Measurements from ENCODE around the gene C14orf93.
"Not testable (repeated sequence)": the region's sequence is repeated elsewhere in the genome, so short reads cannot be mapped to it uniquely, and the experiment has no call there.

Gene C14orf93

DNA sequence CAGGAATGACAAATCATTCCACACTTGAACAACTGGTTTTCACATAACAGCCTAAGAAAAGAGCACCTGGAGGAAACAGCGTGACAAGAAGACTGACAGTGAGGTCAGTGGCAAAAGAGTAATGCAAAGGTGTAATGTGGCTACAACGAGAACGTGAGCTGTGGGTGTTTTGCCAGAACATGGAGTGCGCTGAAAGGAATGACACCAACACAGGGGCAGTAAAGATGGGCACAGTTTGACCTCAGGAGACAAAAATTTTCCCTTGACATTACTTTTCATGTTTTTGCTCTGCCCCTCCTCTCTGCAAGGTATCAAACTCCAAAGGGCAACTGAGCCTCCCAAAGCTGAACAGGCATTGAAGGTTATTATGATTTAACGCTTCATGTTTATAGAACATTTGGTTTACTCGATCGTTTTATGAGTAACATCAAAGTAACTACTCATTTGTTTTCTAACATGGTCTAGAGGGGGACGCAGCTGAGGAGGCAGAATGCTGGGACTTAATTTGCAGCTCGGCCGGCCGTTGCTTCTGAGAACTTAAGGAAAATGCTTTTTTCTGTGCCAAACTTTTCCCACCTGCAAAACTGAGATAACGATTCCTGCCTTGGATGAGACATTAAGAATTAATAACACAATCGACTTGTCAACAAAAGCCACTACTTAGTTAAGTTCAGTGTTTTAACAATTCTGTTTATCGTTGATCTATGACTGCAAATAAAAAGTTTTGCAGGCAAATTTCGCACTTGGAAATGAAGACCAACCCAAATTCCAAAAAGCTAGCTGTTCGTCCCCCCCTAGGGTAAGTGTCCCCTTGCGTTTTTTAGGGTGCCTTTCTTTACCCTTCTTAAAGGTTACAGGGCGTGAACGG, 54.0 kb downstream of the C14orf93 start:
- TF ChIP-seq, protein P1, sequence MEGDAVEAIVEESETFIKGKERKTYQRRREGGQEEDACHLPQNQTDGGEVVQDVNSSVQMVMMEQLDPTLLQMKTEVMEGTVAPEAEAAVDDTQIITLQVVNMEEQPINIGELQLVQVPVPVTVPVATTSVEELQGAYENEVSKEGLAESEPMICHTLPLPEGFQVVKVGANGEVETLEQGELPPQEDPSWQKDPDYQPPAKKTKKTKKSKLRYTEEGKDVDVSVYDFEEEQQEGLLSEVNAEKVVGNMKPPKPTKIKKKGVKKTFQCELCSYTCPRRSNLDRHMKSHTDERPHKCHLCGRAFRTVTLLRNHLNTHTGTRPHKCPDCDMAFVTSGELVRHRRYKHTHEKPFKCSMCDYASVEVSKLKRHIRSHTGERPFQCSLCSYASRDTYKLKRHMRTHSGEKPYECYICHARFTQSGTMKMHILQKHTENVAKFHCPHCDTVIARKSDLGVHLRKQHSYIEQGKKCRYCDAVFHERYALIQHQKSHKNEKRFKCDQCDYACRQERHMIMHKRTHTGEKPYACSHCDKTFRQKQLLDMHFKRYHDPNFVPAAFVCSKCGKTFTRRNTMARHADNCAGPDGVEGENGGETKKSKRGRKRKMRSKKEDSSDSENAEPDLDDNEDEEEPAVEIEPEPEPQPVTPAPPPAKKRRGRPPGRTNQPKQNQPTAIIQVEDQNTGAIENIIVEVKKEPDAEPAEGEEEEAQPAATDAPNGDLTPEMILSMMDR (IDR thresholded peaks at IDR 0.05; ENCODE audit: low read depth, low read length) = no peak
- Histone ChIP-seq H3K4me3 (ENCODE audit: low read depth, low read length) (peak overlapping the region; percentile 87), H3K27ac (peak overlapping the region; percentile 96), H3K27me3 (ENCODE audit: insufficient read depth, low read depth, severe bottlenecking) (no peaks in the 10 kb centered on the region), H3K9me3 (ENCODE audit: severe bottlenecking) (no peaks in the 10 kb centered on the region), H3K36me3 (peaks cover 15% of the 10 kb centered on the region)
- DNase-seq = no peak

DNA sequence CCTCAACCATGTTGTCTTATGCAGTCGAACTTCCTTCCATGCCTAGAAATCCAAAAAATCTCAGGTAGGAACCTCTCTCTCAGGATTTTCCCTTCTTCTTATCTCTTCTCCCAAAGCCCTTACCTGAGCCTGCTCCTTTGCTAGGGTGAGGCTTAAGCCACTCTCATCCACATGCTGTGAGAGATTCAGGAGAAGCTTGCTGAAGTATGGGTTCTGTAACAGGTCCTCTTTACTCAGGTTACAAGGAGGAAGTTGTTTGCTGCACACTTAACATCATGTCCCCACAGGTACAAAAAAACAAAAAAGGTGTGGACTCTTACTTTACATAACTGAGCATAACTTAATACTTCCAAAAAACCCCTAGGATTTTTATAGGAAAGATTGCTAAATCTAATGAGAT, 57.5 kb downstream of the C14orf93 start:
- peaks cover 16% of the 10 kb centered on the region for H3K36me3 ChIP-seq
- H3K9me3 ChIP-seq (ENCODE audit: severe bottlenecking) = no peaks in the 10 kb centered on the region

DNA sequence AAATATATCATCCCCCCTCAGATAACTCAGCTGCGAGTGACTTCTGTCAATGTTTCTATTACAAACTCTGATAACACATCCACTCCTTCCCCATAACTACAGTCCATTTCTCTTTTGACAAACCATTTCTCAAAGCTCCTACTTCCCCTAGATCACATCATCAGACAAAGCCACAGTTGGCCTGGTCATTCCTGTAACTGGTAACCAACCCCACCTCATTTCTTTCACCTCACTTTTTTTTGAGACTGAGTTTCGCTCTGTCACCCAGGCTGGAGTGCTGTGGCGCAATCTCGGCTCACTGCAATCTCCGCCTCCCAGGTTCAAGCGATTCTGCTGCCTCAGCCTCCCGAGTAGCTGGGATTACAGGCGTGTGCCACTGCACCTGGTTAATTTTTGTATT, 58.1 kb downstream of the C14orf93 start:
- H3K36me3 ChIP-seq = peaks cover 22% of the 10 kb centered on the region

More for the DNA sequence above, 57.5 kb downstream of the C14orf93 start:
- Histone ChIP-seq H3K27ac (no peak overlapping the region), H3K4me3 (ENCODE audit: low read depth, low read length) (no peak overlapping the region), H3K27me3 (ENCODE audit: insufficient read depth, low read depth, severe bottlenecking) (no peaks in the 10 kb centered on the region)
- TF ChIP-seq, protein P1 (IDR thresholded peaks at IDR 0.05; ENCODE audit: low read depth, low read length) = no peak
- no peak for DNase-seq

DNA sequence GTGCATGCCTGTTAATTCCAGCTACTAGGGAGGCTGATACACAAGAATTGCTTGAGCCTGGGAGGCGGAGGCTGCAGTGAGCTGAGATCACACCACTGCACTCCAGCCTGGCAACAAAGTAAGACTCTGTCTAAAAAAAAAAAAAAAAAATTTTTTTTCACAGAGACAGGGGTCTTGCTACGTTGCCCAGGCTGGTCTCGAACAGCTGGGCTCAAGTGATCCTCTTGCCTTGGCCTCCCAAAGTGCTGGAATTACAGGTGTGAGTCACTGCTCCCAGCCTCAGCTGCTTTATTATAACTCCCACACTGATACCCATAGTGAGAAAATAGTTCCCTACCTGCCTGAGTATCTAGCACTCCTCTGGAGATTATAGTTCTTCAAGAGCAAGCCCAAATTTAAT, 64.3 kb downstream of the C14orf93 start:
- Histone ChIP-seq H3K27ac (no peak overlapping the region), H3K4me3 (ENCODE audit: low read depth, low read length) (no peak overlapping the region), H3K36me3 (peaks cover 25% of the 10 kb centered on the region), H3K9me3 (ENCODE audit: severe bottlenecking) (no peaks in the 10 kb centered on the region), H3K27me3 (ENCODE audit: insufficient read depth, low read depth, severe bottlenecking) (no peaks in the 10 kb centered on the region)
- no peak for DNase-seq
- TF ChIP-seq, protein P1 (IDR thresholded peaks at IDR 0.05; ENCODE audit: low read depth, low read length) = no peak

More for the DNA sequence above, 58.1 kb downstream of the C14orf93 start:
- not testable (repeated sequence) for H3K27me3 ChIP-seq (ENCODE audit: insufficient read depth, low read depth, severe bottlenecking); DNase-seq; H3K9me3 ChIP-seq (ENCODE audit: severe bottlenecking); H3K4me3 ChIP-seq (ENCODE audit: low read depth, low read length); H3K27ac ChIP-seq

DNA sequence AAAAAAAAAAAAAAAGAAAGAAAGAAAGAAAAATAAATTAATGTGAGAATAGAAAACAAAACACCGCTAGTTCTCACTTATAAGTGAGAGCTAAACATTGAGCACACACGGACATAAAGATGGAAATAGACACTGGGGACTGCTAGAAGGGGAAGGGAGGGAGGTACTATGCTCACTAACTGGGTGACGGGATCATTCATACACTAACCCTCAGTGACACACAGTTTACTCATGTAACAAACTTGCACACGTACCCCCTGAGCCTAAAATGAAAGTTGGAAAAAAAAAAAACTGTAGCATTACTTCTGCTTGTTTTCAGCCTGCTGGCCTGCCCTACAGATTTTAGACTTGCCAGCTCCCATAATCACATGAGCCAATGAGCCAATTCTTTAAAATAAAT, 70.3 kb downstream of the C14orf93 start:
- no peak overlapping the region for H3K27ac ChIP-seq
- DNase-seq = no peak
- H3K36me3 ChIP-seq = peaks cover 16% of the 10 kb centered on the region
- TF ChIP-seq, protein P1 (IDR thresholded peaks at IDR 0.05; ENCODE audit: low read depth, low read length) = no peak
- no peaks in the 10 kb centered on the region for H3K9me3 ChIP-seq (ENCODE audit: severe bottlenecking)
- H3K4me3 ChIP-seq (ENCODE audit: low read depth, low read length) = no peak overlapping the region
- H3K27me3 ChIP-seq (ENCODE audit: insufficient read depth, low read depth, severe bottlenecking) = no peaks in the 10 kb centered on the region
